C4-2B (cell line): ENCODE results near the gene CEACAM5.
"Not testable (repeated sequence)": the region's sequence is repeated elsewhere in the genome, so short reads cannot be mapped to it uniquely, and the experiment has no call there.

Source experiments
- H3K27ac ChIP-seq: fragments of 450-650 bp; 2 replicates; pipeline ENCODE4 v1.5.1; 2017
- ZFX ChIP-seq: fragments of 450-650 bp; IDR thresholded peaks from 2 replicates; pipeline ENCODE4 v1.6.1; 2017
- TF ChIP-seq, protein P1 (sequence below): fragments of 450-650 bp; conservative IDR thresholded peaks from 2 replicates; pipeline ENCODE4 v1.5.1; 2017; ENCODE audit warnings: mild to moderate bottlenecking

The CEACAM5 gene

DNA sequence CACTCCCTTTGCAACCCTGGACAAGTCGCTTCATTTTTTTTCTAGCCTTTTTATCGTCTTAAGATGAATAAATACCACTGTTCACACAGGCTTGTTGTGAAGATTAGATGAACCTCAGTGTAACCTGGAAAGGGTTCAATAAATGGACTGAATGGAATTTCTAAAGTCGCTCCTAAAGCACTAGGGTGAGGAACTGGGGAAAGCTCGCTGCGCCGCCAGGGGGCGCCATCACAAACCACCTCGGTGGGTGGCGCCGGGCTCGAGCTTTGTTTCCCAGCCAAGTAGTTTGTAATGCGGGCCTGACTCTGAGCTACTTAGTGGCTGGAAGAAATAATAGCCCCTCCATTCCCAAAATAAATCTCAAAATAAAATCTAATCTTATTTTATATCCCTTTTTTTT is 44.7 kb downstream of the CEACAM5 start:
- H3K27ac ChIP-seq: no peak overlapping the region
- TF ChIP-seq ZFX: no peak
- TF ChIP-seq, protein P1, sequence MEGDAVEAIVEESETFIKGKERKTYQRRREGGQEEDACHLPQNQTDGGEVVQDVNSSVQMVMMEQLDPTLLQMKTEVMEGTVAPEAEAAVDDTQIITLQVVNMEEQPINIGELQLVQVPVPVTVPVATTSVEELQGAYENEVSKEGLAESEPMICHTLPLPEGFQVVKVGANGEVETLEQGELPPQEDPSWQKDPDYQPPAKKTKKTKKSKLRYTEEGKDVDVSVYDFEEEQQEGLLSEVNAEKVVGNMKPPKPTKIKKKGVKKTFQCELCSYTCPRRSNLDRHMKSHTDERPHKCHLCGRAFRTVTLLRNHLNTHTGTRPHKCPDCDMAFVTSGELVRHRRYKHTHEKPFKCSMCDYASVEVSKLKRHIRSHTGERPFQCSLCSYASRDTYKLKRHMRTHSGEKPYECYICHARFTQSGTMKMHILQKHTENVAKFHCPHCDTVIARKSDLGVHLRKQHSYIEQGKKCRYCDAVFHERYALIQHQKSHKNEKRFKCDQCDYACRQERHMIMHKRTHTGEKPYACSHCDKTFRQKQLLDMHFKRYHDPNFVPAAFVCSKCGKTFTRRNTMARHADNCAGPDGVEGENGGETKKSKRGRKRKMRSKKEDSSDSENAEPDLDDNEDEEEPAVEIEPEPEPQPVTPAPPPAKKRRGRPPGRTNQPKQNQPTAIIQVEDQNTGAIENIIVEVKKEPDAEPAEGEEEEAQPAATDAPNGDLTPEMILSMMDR: peak; percentile 64

DNA sequence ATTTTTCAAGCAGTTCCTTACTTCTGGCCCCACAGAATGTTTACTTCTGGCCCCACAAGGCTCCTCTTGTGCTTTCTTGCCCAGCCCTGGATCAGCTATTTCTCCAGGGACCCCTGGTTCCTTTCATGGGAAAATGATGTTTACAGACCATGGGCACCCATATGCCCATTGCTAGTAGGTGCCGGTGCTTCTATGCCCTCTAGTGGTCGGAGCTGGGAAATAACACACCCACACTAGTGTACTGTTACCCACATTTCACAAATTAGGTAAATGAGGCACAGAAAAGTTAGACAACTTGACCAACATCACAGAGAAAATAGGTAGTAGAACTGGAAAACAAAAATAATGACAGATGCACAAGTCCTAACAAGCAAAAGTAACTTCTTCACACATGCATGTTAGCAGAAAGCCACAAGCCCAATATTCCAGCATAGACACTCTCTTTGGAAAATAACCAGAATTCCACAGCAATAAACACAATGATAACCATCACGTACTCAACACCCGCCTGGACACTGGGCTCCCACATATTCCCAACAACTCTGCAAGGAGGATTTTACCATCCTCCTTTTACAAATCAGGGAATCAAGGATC is 45.6 kb downstream of the CEACAM5 start:
- TF ChIP-seq, protein P1: peak; percentile 66
- no peak for TF ChIP-seq ZFX
- no peak overlapping the region for H3K27ac ChIP-seq

DNA sequence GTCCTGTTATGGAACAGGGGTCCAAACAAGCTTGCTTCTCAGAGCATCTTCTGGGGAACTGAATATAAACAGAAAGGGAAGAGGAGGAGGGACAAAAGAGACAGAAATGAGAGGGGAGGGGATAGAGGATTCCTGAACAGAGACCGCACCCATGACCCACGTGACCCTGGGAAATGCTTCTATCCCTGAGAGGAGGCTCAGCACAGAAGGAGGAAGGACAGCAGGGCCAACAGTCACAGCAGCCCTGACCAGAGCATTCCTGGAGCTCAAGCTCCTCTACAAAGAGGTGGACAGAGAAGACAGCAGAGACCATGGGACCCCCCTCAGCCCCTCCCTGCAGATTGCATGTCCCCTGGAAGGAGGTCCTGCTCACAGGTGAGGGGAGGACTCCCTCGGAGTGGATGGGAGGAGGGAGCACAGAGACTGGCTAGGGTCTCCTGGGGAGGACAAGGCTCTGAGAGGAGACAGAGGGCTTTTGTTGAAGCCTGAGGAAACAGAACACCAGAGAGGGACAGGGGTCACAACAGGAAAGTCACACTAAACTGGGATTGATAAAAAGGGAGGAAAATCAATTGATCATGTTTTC is 47.0 kb downstream of the CEACAM5 start, which contains the start of gene CEACAM6:
Gene CEACAM6 (plus strand): TSS at position 203 of the 586 bp plus-strand sequence. CDS start 109 bp downstream, at position 312.
- no peak for TF ChIP-seq ZFX
- TF ChIP-seq, protein P1: no peak
- H3K27ac ChIP-seq: no peak within 1 kb of the TSS

GRCh38 chr19:41758846-41759245 is 50.4 kb downstream of the CEACAM5 start:
- no peak overlapping the region for H3K27ac ChIP-seq
- TF ChIP-seq, protein P1: no peak
- no peak for TF ChIP-seq ZFX

DNA sequence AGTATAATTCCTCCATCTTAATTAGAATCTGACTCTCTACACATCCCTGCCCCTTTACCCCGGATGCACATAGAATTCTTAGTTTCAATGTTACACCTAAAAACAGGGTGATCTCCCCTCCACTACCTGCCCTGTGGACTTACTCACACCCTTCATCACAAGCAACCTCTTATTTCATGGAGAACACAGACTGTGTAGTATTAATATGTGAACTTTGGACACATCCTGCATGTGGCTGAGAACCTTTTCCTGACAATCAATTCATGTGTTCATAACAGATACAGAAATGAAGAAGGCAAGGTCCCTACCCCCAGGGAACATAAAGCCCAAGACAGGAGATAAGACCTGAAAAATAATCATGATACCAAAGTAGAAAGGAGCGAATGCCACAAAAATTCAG is 58.7 kb downstream of the CEACAM5 start:
- TF ChIP-seq ZFX: no peak
- TF ChIP-seq, protein P1: no peak
- H3K27ac ChIP-seq: no peak overlapping the region

DNA sequence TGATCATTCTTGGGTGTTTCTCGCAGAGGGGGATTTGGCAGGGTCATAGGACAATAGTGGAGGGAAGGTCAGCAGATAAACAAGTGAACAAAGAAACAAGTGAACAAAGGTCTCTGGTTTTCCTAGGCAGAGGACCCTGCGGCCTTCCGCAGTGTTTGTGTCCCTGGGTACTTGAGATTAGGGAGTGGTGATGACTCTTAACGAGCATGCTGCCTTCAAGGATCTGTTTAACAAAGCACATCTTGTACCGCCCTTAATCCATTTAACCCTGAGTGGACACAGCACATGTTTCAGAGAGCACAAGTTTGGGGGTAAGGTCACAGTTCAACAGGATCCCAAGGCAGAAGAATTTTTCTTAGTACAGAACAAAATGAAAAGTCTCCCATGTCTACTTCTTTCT is 59.7 kb downstream of the CEACAM5 start:
- H3K27ac ChIP-seq: not testable (repeated sequence)

- TF ChIP-seq, protein P1: no peak
- no peak for TF ChIP-seq ZFX
- no peak overlapping the region for H3K27ac ChIP-seq
Measured at GRCh38 chr19:41769608-41770007, 61.2 kb downstream of the CEACAM5 start.

DNA sequence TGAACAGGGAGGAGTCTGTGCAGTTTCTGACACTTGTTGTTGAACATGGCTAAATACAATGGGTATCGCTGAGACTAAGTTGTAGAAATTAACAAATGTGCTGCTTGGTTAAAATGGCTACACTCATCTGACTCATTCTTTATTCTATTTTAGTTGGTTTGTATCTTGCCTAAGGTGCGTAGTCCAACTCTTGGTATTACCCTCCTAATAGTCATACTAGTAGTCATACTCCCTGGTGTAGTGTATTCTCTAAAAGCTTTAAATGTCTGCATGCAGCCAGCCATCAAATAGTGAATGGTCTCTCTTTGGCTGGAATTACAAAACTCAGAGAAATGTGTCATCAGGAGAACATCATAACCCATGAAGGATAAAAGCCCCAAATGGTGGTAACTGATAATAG is 63.0 kb downstream of the CEACAM5 start:
- no peak overlapping the region for H3K27ac ChIP-seq
- no peak for TF ChIP-seq ZFX
- TF ChIP-seq, protein P1: no peak
